T47D (cell line): Measurements from ENCODE around the gene CCDC127.
A peak's percentile ranks its signal among the peaks of the same experiment; 100 is the strongest.
"Not testable (repeated sequence)": the region's sequence is repeated elsewhere in the genome, so short reads cannot be mapped to it uniquely, and the experiment has no call there.

Source experiments
- DNase-seq, 2 experiments: peaks; one replicate each; pipeline versions ENCODE4 v3.0.0 to v3.0.0-alpha.2; 2011 to 2012; ENCODE audit warnings: low read depth in 1 of 2, low spot score in 1 of 2
- JUND ChIP-seq: IDR thresholded peaks from 2 replicates; pipeline ENCODE4 v1.6.1; 2012; ENCODE audit warnings: low read depth
- in situ Hi-C: cut with HindIII; loops from 2 replicates; pipeline ENCODE4 v1.10.0; 2016; ENCODE audit warnings: low sequenced_read_pairs, low pct_unique_long_range_greater_than_20kb

The CCDC127 gene, protein sequence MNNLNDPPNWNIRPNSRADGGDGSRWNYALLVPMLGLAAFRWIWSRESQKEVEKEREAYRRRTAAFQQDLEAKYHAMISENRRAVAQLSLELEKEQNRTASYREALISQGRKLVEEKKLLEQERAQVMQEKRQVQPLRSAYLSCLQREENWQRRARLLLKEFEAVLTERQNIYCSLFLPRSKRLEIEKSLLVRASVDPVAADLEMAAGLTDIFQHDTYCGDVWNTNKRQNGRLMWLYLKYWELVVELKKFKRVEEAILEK

DNA sequence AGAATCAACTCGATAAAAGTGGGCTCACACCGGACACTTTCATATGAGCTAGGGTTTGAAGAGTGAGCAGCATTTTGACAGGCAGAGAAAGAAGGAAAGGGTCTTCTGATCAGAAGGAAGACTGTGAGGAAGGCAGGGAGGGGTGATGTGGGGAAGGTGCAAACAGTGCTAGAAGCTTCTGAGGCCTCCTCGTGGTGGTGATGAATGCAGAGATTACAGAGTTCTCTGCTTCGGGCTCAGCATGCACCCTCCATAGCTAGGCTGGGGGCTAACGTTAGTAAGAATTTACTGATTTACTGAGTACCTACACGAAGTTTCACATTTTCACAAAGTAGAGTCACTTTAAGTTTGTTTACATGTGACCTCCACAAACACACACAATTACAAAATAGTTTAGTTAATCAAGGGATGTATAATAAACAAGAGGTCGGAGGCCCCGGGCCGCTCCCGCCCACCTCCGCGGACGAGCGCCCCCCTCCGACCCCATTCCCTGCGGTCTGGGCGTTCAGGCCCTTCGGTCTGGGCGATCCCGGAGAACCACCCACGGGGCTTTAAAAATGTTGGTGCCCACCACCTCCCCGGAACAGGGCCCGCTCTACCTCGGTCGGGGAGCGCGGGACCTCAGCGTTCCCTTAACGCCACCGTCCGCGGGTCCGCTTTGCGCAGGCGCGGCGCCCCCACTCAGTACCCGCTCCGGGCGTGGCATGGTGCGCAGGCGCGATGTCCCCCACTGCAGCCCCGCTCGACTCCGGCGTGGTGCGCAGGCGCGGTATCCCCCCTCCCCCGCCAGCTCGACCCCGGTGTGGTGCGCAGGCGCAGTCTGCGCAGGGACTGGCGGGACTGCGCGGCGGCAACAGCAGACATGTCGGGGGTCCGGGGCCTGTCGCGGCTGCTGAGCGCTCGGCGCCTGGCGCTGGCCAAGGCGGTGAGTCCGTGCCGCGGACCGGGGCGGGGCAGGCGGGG lies at the start of gene CCDC127, which contains the start of gene SDHA:
Gene CCDC127 (minus strand): TSS at position 660 of the 963 bp plus-strand sequence. CDS start 1,304 bp downstream, outside the sequence.
Gene SDHA (plus strand): TSS at position 827 of the 963 bp plus-strand sequence. CDS start 36 bp downstream, at position 863.
- DNase-seq = peak; percentile 95 to 99
- in situ Hi-C loops = not testable (repeated sequence)

GRCh38 chr5:267716-268115 lies 49.8 kb upstream of the CCDC127 start:
- no peak for TF ChIP-seq JUND
- in situ Hi-C loops = no loop called here
- DNase-seq = no peak

DNA sequence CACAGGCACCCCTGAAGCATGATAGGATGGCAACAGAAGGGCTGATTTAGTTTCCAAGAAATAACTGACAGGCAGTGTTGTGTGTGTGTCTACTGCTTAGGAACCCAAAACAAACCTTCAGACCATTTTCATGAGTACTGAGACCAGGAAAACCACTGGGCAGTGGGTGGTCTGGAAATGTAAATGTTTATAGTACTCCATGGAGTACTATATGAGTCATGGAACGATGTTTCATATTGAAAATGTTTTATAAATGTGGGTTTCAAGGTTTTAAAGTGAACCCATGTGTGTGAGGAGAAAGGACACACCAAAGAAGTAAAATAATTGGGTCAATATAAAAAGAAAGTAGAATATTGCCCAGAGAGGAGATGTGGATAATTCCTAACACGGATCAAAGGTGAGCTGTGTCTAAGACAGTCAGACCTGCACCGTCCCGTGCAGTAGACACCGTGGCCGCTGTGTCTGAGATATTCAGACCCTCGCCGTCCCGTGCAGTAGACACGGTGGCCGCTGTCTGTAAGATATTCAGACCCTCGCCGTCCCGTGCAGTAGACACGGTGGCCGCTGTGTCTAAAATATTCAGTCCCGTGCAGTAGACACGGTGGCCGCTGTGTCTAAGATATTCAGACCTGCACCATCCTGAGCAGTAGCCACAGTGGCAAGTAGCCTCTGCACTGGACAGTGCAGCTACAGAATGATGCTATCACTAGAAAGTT lies 48.5 kb upstream of the CCDC127 start:
- in situ Hi-C loops, DNase-seq: not testable (repeated sequence)

- no peak for DNase-seq
- TF ChIP-seq JUND = no peak
- in situ Hi-C loops = no loop called here
Measured at GRCh38 chr5:264338-264737, 46.4 kb upstream of the CCDC127 start.

DNA sequence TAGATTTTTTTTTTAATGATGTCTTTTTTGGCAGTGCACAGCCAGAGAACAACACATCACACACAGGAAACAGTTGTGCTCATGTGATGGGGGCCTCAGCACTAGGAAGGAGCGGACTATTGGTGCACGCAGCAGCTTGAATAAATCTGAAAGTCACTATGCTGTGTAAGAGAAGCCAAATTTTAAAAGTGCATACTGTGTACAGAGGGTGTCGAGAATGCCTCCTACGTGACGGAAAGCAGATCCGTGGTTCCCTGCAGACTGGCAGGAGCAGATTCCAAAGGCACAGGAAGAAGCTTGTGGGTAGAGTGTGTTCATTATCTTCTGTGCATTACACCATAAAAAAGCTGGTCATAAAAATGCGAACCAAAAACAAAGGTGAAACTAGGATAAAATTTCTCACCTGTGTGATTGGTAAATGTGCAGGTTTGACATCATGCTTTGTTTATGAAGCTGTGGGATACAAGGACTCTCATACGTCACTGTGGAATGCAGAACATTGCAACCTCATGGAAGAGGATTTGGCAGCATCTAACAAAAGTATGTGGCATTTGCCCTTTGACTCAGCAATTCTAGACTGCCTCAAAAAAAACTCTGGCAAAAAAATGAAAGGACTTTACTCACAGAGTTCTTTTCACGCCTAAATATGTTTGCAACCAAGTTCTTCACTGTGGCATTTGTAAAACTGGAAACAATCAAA lies 45.5 kb upstream of the CCDC127 start:
- peak in 1 of 2 experiments; percentile 79 for DNase-seq
- in situ Hi-C loops = not testable (repeated sequence)

DNA sequence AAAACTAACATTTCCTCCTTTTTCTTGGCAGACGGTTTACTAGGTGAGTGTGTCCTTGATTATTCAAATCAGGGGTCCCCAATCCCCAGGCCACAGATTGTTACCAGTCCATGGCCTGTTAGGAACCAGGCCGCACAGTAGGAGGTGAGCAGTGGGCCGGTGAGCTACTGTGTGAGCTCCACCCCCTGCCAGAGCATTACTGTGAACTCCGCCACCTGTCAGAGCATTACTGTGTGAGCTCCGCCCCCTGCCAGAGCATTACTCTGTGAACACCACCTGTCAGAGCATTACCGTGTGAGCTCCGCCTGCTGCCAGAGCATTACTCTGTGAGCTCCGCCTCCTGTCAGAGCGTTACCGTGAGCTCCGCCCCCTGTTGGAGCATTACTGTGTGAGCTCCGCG lies 39.2 kb upstream of the CCDC127 start:
- in situ Hi-C loops = no loop called here
- no peak for DNase-seq
- TF ChIP-seq JUND = no peak

GRCh38 chr5:256347-256746 lies 38.4 kb upstream of the CCDC127 start:
- DNase-seq, in situ Hi-C loops: not testable (repeated sequence)

- in situ Hi-C loops = not testable (repeated sequence)
Measured at GRCh38 chr5:255116-255515, 37.2 kb upstream of the CCDC127 start.

GRCh38 chr5:254322-254721 lies 36.4 kb upstream of the CCDC127 start:
- in situ Hi-C loops, DNase-seq: not testable (repeated sequence)

More at GRCh38 chr5:255116-255515, 37.2 kb upstream of the CCDC127 start:
- not testable (repeated sequence) for DNase-seq

- in situ Hi-C loops = no loop called here
- no peak for TF ChIP-seq JUND
- DNase-seq = no peak
Measured at GRCh38 chr5:252546-252945, 34.6 kb upstream of the CCDC127 start.

DNA sequence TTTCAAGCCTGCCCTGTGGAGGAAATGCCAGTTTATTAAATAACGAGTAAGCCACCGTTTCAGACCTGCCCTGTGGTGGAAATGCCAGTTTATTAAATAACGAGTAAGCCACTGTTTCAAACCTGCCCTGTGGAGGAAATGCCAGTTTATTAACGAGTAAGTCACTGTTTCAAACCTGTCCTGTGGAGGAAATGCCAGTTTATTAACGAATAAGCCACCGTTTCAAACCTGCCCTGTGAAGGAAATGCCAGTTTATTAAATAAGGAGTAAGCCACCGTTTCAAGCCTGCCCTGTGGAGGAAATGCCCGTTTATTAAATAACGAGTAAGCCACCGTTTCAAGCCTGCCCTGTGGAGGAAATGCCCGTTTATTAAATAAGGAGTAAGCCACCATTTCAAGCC lies 34.0 kb upstream of the CCDC127 start:
- in situ Hi-C loops, DNase-seq: not testable (repeated sequence)

DNA sequence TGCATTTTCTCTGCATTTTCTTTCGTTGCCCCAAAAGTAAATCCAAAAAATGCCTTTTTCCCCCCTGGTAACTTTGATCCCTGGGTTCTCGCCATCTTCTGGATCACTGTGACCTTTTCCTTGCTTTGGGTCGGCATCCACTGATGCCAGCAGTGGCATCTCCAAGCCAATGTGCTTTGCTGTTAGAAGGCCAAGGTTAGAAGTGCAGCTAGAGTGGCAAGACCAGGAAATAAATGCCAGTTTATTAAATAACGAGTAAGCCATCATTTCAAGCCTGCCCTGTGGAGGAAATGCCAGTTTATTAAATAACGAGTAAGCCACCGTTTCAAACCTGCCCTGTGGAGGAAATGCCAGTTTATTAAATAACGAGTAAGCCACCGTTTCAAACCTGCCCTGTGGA lies 33.6 kb upstream of the CCDC127 start:
- in situ Hi-C loops, DNase-seq: not testable (repeated sequence)

GRCh38 chr5:251016-251415 lies 33.1 kb upstream of the CCDC127 start:
- in situ Hi-C loops, DNase-seq: not testable (repeated sequence)

DNA sequence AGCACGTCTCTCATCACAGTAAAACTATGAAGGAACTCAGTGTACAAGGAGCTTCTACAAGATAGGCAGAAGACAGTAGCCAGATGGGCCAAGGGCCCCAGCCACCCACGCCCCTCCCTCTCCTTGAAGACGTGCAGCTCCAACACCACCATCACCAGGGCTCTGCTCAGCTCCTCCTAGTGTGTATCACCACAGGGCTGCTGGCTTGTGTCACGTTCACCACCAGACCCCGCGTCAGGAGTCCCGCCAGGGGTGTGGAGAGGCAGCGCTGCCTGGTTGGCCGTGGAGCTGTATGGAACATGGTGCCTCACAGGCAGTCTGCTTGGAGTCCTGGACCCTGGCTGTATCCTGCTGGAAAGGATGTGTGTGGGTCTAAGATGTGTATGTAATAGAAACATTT lies 32.4 kb upstream of the CCDC127 start:
- DNase-seq, in situ Hi-C loops: not testable (repeated sequence)

- in situ Hi-C loops = not testable (repeated sequence)
Measured at GRCh38 chr5:245717-246116, 27.8 kb upstream of the CCDC127 start.

GRCh38 chr5:243683-244367 lies 25.9 kb upstream of the CCDC127 start:
- DNase-seq, in situ Hi-C loops: not testable (repeated sequence)

More at GRCh38 chr5:245717-246116, 27.8 kb upstream of the CCDC127 start:
- DNase-seq = not testable (repeated sequence)
